ENCODE measurements around the gene E2F1.

GRCh38 chr20:33681728-33682353 is 4.3 kb downstream of the E2F1 start:
- no peak for TF ChIP-seq CTCF (IDR thresholded peaks at IDR 0.05)
- TF ChIP-seq EZH2 (IDR thresholded peaks at IDR 0.05; ENCODE audit: borderline replicate concordance, insufficient read depth, low read depth, low read length, poor library complexity, severe bottlenecking): no peak

Data from B cell (primary cell).